ENCODE results near the gene BRD9.

DNA sequence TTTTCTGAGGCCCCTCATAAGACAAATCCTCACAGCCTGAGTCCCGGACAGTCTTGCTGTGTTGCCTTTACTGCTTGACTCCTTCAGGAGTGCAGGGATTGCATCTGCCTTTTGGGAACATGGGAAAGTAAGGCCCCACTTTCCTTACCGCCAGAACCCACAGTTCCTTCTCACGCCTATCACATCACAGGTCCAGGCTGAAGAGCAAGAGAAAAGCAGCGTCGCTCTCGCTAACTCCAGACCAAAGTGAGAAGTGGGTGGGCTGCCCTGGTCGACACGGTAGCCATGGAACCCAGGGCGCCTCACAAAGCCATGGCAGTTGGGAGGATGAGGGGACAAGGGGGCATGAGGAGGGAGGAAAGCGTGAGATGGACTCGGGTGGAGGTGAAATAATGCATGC is 33.9 kb downstream of the BRD9 start:
- TF ChIP-seq CTCF (IDR thresholded peaks at IDR 0.05; ENCODE audit: low read depth, low read length) (no peak), POLR2A (IDR thresholded peaks at IDR 0.05; ENCODE audit: extremely low read depth, insufficient read length) (no peak)

Measured in NB4 (cell line).